Colonic mucosa (tissue), 4 donors: ENCODE measurements around the gene KLHL5. TPM values are rescaled to one million over a fixed set of nuclear protein-coding genes. Genes with fewer than 3 reads are reported as not detected.

Experiments
- DNase-seq: peaks from one replicate; pipeline ENCODE4 v3.0.0-alpha.2; 2020
- H3K27ac ChIP-seq: fragments of 200-600 bp; one replicate; pipeline ENCODE4 v1.8.0; 2021
- H3K27me3 ChIP-seq: fragments of 200-600 bp; one replicate; pipeline ENCODE4 v1.8.0; 2021
- H3K36me3 ChIP-seq: fragments of 200-600 bp; one replicate; pipeline ENCODE4 v1.8.0; 2021
- H3K4me1 ChIP-seq: fragments of 200-600 bp; one replicate; pipeline ENCODE4 v1.8.0; 2021; ENCODE audit warnings: mild to moderate bottlenecking
- H3K4me3 ChIP-seq: fragments of 200-600 bp; one replicate; pipeline ENCODE4 v1.8.0; 2021
- H3K9ac ChIP-seq, 2 donors: one replicate each; pipeline ENCODE4 v1.7.0; 2013; ENCODE audit warnings: control low read depth in 2 of 2, low read depth in 2 of 2, low read length in 2 of 2
- H3K9me3 ChIP-seq: fragments of 200-600 bp; one replicate; pipeline ENCODE4 v1.8.0; 2021
- CTCF ChIP-seq: fragments of 200-600 bp; IDR thresholded peaks from one replicate; pipeline ENCODE4 v1.8.0; 2022; ENCODE audit warnings: antibody characterized with exemption, mild to moderate bottlenecking
- intact Hi-C: fragments of 100-400 bp; cut with DNase I; formaldehyde crosslinking; loops from one replicate; pipeline ENCODE4 v1.14.1; 2022
- total RNA-seq, 2 donors: library from RNA; stranded (reverse); fragmentation: NEBNext Ultra II Directional in 1 of 2; extraction: Animal tissue kit (Norgen Biotek cat#: 25700) in 1 of 2; gene quantifications; one replicate each; pipeline ENCODE4 v1.2.1, GENCODE V29; 2021
- donor health status: healthy.
- donor health status: DM: no; HTN: no; CAD: no.
- donor health status: DM: no; HTN: no; CAD: no.

KLHL5 gene
- total RNA-seq, 2 donors from 2014 or later: 2.6 to 19.1 TPM

DNA sequence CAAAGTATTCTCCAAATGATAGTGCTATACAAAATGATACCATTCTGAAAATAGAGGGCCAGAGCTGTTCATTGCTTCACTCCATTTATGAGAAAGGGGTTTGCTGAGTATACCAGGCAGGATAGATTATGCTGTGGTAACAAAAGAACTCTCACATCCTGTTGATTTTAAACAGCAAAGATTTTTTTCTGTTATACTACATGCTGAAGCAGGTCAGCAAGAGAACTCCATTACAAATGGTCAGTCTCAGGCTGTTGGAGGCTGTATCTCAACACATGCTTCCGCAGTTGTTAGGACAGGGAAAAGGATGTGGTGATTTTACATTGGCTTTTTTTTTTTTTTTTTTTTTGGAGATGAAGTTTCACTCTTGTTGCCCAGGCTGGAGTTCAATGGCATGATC lies 13.7 kb upstream of the KLHL5 start:
- H3K27ac ChIP-seq: no peak overlapping the region
- H3K9me3 ChIP-seq: no peaks in the 10 kb centered on the region
- intact Hi-C loops: no loop called here
- no peaks in the 10 kb centered on the region for H3K36me3 ChIP-seq
- no peaks in the 10 kb centered on the region for H3K4me1 ChIP-seq
- H3K9ac ChIP-seq: no peak overlapping the region
- H3K4me3 ChIP-seq: no peak overlapping the region
- H3K27me3 ChIP-seq: no peaks in the 10 kb centered on the region
- no peak for DNase-seq
- no peak for TF ChIP-seq CTCF

- Histone ChIP-seq H3K36me3 (no peaks in the 10 kb centered on the region), H3K27ac (no peak overlapping the region)
- TF ChIP-seq CTCF: no peak
These were observed 11.4 kb upstream of the KLHL5 start for GRCh38 chr4:39050590-39050989.

DNA sequence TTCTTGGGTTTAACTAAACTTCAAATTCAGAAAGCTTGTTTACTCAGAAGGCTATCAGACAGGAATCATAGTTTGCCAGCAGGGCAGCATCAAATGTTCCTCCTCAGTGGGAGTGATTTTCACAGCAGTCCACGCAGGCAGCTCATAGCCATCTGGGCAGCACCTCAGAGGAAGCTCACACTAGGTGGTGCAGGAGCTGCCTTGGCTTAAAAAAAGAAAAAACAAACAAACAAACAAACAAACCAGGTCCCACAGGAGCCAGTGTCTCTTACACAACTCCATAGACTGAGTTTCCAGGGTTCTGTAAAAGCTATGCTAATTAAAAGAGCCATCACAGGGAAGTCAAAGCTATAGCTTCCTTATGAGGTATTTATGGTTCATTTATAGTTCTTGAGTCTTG lies 10.5 kb upstream of the KLHL5 start:
- Histone ChIP-seq H3K9ac (no peak overlapping the region), H3K27me3 (no peaks in the 10 kb centered on the region), H3K36me3 (no peaks in the 10 kb centered on the region), H3K4me3 (no peak overlapping the region), H3K9me3 (no peaks in the 10 kb centered on the region), H3K4me1 (no peaks in the 10 kb centered on the region), H3K27ac (no peak overlapping the region)
- no peak for TF ChIP-seq CTCF
- intact Hi-C loops: no loop called here
- no peak for DNase-seq

More at GRCh38 chr4:39050590-39050989, 11.4 kb upstream of the KLHL5 start:
- Histone ChIP-seq H3K9ac (no peak overlapping the region), H3K27me3 (no peaks in the 10 kb centered on the region), H3K4me3 (no peak overlapping the region), H3K9me3 (no peaks in the 10 kb centered on the region), H3K4me1 (no peaks in the 10 kb centered on the region)
- intact Hi-C loops: no loop called here
- no peak for DNase-seq

DNA sequence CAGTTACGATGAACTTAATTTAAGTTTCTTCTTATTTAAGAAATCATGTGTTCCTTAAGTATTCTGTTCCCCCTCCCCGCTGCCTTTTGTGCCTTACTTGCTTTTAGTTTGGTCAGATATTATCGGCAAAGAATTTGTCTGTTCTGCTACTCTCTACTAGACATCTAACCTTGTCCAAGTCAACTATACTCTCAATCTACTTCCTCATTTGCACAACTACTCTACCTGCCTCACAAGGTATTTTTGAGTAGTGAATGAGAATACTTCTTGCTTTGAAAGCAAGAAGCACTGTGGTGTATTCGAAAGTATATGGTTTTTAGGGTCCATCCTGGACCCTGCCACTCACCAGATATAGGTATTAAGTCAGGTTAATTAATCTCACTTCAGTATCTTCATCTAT lies 8.0 kb upstream of the KLHL5 start:
- DNase-seq: no peak
- TF ChIP-seq CTCF: no peak
- Histone ChIP-seq H3K9me3 (no peaks in the 10 kb centered on the region), H3K27me3 (no peaks in the 10 kb centered on the region), H3K9ac (no peak overlapping the region), H3K27ac (no peak overlapping the region), H3K36me3 (no peaks in the 10 kb centered on the region), H3K4me1 (no peaks in the 10 kb centered on the region), H3K4me3 (no peak overlapping the region)
- intact Hi-C loops: no loop called here

DNA sequence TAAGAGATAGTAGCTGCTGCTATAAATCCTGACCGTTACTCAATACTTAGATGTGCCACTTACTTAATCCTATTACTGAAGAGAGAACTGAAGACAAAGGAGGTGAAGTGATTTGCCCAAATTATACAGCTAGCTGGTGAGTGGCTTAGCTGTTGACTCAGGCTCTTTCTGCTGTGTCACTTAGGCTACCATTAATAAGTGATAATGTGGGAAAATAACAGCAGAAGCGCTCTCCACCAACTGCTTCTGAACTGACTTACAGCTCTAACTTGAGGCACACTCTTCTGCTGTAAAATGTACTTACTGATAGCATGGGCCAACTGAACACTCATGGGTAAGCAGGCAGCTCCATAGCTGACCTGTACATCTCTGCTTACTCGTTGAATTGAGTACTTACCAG lies 7.5 kb upstream of the KLHL5 start:
- TF ChIP-seq CTCF: no peak
- no peak for DNase-seq
- no peaks in the 10 kb centered on the region for H3K27me3 ChIP-seq
- no peaks in the 10 kb centered on the region for H3K36me3 ChIP-seq
- H3K9ac ChIP-seq: no peak overlapping the region
- H3K27ac ChIP-seq: no peak overlapping the region
- H3K4me1 ChIP-seq: no peaks in the 10 kb centered on the region
- intact Hi-C loops: no loop called here
- no peak overlapping the region for H3K4me3 ChIP-seq
- H3K9me3 ChIP-seq: no peaks in the 10 kb centered on the region

DNA sequence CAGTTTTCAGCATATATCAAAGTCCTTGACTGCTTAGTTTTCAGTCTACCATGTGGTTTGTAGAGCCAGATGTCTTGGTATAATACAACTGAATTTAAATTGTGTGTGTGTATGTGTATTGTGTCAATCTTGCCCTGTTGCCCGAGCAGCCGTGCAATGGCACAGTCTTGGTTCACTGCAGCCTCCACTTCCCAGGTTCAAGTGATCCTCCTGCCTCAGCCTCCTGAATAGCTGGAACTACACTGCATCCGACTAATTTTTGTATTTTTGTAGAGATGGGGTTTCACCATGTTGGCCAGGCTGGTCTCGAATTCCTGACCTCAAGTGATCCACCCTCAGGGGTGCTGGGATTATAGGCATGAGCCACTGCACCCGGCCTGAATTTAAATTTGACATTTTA lies 6.0 kb upstream of the KLHL5 start:
- no peak for DNase-seq
- no peaks in the 10 kb centered on the region for H3K36me3 ChIP-seq
- H3K9me3 ChIP-seq: no peaks in the 10 kb centered on the region
- no peaks in the 10 kb centered on the region for H3K4me1 ChIP-seq
- no peak overlapping the region for H3K4me3 ChIP-seq
- no peak overlapping the region for H3K9ac ChIP-seq
- no peaks in the 10 kb centered on the region for H3K27me3 ChIP-seq
- no peak for TF ChIP-seq CTCF
- no peak overlapping the region for H3K27ac ChIP-seq
- intact Hi-C loops: no loop called here
